NCI-H69 (cell line): Measurements from ENCODE around the gene IPCEF1.

Experiments
- DNase-seq: peaks from one replicate; lab custom pipeline; 2025; lab: John Stamatoyannopoulos, UW

Gene IPCEF1

DNA sequence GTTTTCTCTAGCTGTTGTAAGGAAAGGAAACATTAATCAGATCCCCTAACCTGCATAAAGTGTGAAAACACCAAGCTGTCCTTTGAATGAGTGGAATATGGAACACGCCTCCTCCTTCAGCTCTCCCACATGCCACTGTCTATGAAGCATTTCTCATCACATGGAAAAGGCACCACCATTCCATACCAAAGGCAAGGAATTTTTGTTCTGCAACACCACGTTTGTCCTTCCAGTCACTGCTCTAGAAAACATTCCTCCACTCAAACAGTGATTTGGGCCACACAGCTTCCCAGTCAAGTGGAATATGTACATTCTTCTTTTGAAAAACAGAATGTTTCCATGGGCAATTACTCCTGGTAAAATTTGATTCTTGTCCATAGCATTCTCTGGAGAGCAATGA lies 197.5 kb downstream of the IPCEF1 start:
- DNase-seq = no peak

DNA sequence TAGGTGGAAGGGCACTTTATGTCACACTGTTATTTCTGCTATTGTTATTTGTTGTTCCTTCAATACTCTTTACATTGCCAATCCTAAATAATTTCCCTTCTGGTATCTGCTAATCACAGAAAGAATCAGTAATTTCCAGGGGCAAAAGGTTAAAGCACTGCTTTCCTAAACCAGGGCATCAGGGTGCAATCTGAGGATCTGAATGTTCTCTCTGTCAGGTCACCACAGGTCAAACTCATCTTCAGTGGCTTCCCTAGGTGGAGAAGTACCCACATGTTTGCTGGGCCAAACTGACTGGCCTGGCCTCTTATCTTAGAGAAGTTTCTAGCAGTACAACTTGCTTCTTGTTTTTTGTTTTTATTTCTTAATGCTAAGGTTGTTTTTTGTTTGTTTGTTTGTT lies 198.9 kb downstream of the IPCEF1 start:
- no peak for DNase-seq

DNA sequence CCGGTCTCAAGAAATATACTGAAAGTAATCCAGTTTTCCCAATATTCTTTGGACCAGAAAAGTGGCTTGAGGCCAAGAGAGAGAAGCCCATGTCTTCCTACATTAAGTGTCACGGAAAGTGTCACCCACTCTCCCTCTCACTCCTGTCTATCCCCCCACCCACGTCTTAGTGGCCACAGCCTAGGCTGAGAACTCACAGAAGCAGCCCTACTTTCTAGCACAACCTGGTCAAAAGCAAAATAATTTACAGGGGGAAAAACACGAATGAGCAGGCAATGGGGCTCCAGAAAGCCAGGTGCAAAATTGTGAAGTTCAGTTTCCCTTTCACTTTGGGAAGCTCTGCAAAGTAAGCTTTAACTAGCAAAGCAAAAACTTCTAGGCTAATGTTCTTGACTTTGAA lies 199.5 kb downstream of the IPCEF1 start:
- DNase-seq = no peak

DNA sequence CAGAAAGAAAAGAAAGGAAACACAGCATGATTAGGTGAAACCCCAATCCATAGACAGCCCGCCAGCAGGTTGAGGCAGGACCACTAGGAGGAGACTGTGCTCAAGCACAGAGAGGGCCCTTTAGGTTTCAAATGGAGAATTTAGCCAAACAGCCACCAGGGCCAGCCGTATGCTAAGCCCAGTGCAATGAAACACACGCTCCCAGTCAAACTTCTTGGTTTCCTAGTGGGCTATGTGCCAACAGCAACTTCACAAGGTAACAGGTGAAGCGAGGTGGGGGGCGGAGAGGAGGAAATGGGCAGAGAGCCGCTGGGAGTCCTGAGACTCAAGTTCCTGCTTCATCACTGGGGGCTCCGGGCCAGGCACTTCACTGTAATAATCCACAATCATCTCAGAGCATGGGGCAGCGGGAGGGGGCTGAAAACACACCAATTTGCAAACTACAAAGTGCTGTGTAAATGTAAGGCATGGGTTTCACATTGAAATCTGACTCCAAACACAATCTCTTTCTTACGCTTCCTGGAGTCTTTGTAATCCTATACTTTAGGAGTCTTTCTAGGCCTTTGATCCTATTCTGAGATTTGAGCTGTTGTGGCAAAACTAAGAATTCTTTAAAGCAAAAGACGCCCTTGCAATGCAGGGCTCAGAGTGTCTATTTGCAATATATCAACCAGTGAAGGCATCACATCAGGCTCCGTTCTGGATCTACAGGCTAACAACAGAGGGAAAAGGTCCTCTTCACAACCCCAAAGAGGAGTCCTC lies 200.3 kb downstream of the IPCEF1 start:
- peak; percentile 63 for DNase-seq

DNA sequence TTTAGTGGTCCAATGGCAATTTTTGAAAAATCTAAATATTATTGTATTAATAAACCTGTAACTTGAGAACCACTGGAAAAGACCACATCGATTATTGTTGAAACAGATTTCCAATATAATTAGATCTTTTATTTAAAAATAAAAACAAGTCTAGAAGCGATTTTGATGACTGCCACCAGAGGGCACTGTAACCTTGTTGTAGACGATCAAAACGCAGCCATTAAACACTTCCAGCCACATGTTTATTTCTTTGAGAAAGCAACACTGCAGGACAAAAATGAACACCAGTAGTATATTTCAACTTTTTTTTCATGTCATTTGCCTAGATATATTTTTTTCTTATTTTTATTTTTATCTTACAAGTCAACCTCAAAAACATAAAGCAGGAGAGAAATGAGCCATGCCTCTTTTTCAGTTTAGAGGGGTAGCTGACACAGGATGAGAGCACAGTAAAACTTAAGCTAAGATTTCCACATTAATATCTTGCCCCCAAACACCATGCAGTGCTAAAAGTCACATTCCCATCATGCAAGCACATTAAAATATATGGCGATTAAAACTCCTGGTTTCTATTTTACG lies 202.1 kb downstream of the IPCEF1 start:
- peak; percentile 70 for DNase-seq

DNA sequence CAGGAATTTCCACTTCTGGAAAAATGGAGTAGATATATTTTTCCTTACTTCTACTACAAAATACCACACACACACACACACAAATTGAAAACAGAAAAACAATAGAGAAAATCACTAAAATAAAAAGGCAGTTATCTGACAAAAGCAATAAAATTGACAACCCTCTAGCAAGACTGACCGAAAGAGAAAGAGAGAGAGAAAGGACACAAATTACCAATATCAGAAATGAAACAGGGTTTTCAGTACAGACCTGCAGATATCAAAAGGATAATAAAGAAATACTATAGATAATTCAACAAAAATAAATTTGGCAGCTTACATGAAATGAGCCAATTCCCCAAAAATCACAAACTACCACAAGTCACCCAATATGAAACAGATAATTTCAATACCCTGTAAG lies 212.8 kb downstream of the IPCEF1 start:
- no peak for DNase-seq

DNA sequence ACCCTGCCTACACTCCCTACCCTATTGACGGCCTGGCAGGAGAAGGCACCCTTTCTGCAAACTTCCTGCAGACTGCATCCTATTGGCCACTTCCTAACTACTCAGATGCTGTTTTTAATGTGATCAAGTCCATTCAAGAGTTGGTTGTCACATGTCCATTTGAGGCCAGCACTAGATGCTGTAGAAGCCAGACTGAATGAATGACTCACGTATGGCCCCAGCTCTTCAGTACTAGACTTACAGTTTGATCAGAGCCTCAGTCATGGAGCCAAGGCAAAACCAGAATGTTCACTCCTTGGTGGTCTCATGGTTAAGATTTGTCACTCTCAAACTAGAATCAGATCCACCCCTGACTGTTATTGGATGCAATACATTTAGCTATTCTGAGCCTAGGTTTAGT lies 215.9 kb downstream of the IPCEF1 start:
- no peak for DNase-seq

DNA sequence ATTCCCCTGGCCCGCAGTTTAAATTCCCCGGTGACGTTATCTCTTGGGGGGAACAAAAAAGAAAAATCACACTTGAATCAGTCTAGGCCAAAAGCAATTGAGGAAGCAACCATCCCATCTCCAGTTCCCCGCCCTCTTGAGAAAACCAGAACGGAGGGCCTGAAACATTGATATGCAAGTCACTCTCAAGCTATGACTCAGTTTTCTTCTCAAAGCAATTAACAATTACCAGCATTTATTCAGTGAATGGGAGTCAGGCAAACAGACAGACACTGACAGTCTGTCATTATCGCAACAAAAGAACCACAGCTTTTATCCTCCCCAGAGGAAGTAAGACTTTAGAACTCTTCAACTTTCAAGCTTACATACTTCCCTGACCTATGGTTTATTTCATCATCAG lies 216.7 kb downstream of the IPCEF1 start:
- peak; percentile 64 for DNase-seq

DNA sequence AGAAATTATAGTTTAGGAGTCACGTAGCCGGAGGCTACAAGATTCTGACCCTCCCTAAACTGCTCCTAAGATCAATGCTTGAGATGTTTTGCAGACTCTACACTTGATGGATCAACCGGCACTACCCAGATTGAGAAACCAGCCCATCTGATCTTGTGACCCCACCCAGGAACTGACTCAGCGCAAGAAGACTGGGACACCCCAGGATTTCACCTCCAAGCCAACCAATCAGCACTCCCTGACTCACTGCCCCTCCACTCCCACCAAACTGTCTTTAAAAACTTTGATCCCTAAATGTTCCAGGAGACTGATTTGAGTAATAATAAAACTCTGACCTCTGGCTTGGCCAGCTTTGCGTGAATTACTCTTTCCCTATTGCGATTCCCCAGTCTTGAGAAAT lies 217.8 kb downstream of the IPCEF1 start:
- DNase-seq = no peak

DNA sequence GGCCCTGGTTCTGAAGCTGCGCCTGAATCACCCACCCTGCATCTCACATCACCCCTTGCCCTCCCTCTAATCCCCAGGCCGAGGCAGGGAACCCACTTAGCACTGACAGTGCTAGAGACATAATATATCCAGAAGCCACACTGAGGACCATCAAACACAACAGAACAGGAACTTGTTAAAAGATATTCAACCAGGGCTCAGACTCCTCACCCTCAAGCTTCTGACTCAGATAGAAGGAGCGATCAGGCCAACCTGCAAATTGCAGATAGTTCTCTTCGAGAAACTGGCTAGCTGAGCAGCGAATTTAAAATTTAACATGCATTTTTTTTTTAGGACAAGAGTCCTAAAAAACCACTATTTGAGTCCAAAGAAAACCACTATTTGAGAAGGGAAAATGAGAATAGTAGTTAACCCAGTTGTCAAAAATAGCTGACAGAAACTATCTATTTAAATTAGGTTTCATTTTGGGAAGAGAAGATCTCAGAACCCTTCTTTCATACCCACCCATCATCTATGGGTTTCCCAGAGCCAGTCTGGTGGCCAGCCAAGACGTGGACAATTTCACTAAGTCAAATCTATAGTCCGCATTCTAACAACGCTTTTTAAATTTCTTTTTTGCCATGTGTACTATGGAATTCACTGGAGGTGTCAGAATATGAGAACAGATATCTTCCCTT lies 222.0 kb downstream of the IPCEF1 start:
- DNase-seq = no peak

DNA sequence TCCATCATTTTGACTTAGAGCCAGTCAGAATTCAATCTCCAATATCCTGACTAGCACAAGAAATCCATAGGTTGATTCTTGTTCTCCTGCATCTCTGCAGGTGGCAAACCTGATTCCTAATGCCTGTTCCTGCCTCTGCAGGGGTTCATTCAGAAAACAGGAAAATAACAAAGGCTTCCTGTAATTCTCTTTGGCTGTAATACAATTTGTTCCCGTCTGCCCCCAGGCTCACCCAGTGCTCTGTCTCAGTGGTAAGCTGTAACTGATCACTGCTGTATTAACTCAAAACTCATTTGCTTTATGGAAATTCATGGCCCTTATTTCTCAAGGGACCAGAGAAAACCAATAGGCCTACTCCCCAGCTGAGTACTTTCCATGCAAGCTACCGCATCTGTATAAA lies 228.9 kb downstream of the IPCEF1 start:
- peak; percentile 88 for DNase-seq

DNA sequence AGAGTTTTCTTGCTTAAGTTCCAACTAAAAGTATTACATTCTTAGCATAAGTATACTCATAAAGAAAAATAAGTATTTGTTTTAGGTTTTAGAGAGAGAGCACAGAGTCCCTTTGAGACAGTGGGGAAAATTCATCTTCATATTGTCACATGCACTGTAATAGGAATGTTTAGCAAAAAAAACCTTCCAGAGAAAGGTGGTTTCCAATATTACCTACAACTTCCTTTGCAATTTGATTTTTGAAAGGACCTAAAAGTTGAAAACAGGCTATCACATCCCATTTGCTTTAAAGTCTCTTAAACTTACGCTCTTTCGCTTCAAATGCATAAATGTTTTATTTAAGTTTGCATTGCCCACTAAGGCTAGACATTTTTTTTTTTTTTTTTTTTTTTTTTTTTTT lies 231.2 kb downstream of the IPCEF1 start:
- DNase-seq = no peak

DNA sequence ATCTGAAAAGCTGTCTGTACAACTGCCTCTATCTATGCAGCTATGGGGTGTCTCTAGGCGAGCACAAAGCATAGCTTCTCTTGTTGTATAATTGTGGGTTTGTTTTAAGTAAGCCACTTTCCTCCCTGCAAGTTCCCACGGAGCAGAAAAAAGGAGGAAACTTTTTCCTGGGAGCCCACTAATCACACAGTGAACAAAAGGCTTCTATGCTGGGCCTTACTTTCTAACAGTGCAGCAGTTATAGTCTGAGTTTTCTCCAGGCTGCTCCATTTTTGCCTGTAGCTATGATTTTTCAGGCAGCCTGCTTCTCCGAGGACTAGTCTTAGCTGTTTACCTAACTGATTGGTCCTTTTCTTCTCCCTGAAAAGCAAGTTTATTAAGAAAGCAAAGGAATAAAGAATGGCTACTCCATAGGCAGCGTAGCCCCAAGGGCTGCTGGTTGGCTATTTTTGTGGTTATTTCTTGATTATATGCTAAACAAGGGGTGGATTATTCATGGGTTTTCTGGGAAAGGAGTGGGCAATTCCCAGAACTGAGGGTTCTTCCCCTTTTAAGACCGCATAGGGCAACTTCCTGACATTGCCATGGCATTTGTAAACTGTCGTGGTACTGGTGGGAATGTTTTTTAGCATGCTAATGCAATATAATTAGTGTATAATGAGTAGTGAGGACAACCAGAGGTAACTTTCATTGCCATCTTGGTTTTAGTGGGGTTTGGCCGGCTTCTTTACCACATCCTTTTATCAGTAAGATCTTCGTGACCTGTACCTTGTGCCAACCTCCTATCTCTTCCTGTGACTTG lies 233.2 kb downstream of the IPCEF1 start:
- DNase-seq = no peak

DNA sequence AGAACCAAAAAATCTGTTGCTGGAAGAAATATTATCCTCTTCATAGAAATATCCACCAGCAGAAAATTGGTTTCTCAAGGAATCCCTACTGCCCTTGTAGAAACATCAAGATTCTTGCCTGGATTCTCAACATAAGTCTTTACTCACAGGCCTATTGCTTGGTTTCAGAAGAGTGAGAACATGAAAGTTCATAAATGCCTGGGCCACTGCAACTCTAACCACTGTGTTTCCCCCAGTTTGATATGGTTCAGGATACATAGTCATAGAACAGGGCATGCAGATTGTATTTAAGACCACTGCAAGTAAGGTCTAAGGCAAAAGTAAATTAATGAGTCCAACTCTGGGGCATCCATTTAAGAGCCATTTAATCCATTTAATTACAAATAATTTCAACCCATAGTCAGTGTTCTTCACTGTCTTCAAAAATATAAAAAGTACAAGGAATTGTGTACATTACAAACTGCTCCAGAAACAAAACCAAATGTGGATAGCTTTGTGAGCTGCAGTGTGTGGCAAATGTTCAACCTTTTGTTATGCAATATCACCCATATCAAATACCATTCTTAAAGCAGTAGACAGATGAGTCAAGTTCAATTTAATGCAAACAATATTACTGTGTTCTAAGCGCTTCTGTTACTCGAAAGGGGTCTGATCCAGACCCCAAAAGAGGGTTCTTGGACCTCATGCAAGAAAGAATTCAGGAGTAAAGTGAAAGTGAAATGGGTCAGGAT lies 234.2 kb downstream of the IPCEF1 start:
- DNase-seq = no peak

DNA sequence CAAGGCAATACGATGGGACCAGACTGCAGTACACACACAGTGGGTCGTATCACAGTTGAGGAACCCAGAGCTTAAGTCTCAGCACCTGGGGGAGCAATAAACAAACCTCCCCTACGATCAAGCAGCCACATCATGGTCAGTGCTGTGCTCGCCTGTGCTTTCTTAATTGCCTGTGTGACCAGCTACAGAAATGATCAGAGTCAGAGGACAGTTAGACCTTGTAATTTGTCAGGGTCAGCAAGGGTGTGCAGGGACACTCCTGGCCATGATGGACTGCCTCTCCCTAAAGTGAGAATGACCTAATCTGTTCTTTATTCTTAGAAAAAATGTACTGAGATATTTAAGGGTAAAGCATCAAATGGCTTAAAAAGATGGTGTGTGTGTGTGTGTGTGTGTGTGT lies 239.1 kb downstream of the IPCEF1 start:
- no peak for DNase-seq

DNA sequence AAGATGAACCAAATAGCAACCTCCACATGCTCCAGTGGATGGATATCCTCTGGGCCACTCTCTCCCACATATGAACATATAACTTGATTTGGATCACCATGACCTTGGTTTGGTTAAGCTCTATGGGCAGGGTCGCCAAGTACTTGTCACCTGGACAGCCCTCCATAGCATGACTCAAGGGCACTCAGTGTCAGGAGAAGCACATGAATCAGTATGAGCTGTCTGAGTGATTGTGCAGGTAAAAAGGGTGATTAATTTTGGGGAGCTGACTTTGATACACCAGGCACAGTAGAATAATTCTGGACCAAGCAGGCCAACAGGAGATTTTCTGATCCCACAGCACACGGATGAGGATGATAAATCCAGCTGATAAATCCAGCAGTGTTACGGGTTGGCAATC lies 243.2 kb downstream of the IPCEF1 start:
- no peak for DNase-seq

DNA sequence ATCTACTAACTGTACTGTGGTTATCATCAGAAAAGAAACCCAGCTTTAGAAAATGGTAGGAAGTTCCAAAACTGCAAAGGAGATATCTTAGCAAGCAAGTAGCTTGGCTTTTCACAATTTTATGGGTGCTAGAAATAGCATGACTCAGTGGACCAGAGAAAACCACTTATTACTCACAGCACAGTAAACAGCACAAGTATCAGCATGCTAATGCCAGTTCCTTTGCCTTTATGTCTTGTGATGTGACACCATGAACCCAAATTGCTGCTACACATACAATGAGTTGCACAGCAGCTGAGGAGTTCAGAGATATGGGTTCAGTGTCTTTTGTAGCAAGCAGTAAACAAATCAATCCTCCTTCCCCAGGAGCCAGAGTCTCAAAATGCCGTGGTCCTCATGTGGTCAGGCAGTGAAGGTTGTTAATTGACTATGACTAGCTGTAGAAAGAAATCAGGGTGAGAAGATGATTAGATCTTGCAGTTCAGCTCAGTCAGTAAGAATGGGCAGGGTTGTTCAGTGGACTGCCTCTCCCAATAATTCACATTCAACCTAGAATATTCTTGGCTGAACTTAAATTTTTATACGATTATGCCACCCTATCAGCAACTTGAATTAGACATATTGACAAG lies 244.3 kb downstream of the IPCEF1 start:
- DNase-seq = no peak

DNA sequence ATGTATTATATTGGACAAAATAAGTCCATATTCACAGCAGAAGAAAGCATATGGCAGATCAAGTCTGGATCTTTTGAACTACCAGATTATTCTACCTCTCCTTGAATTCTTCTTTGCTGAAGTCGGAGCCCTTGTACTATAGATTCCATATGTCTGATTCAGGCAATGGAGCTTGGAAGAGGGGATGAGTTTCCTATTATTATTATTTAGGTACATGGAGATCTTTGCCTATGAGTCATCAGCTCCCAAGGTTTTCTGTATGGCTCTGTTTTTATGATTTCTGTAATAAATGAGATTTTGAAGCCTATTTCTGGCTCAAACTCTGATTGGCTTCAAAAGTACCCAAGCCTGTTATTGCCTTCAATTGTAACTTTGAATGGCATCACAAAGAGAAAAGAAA lies 245.6 kb downstream of the IPCEF1 start:
- no peak for DNase-seq

DNA sequence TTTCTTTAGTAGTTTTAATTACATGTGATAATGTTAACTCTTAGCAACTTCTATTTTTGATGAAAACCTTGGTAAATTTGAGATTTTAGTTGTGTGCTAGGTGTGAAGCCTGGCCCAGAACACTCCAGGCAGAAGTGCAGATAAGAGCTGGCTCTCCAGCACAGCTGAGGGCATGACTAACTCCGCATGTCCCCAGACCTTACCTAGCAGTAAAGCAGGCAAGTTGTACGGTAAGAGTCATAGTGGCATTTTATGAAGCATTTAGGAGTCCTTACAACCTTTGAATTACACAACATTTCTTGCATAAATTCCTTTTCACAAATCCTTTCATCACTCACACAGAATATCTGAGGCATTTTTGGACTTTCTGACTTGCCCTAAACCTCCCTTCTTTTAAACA lies 250.4 kb downstream of the IPCEF1 start:
- no peak for DNase-seq
